ENCODE results near the gene CUX1. TPM values are rescaled to one million over a fixed set of nuclear protein-coding genes. Genes with fewer than 3 reads are reported as not detected.
A peak's percentile ranks its signal among the peaks of the same experiment; 100 is the strongest.

Gene CUX1
- polyA plus RNA-seq, 1 donor = 38.3 TPM

GRCh38 chr7:102234131-102234530 is 416.7 kb downstream of the CUX1 start:
- DNase-seq (ENCODE audit: low read depth) = no peak

GRCh38 chr7:102234801-102235550 is 417.6 kb downstream of the CUX1 start:
- no peak for DNase-seq (ENCODE audit: low read depth)

- DNase-seq (ENCODE audit: low read depth) = no peak
Observed at GRCh38 chr7:102236102-102236501, 418.7 kb downstream of the CUX1 start.

- no peak for DNase-seq (ENCODE audit: low read depth)
Observed at GRCh38 chr7:102236592-102237287, 419.3 kb downstream of the CUX1 start.

GRCh38 chr7:102239206-102239820 is 421.9 kb downstream of the CUX1 start:
- no peak for DNase-seq (ENCODE audit: low read depth)

- DNase-seq (ENCODE audit: low read depth) = no peak
Observed at GRCh38 chr7:102241431-102241830, 424.0 kb downstream of the CUX1 start.

GRCh38 chr7:102244601-102245000 is 427.2 kb downstream of the CUX1 start:
- no peak for DNase-seq (ENCODE audit: low read depth)

GRCh38 chr7:102248081-102248455 is 430.6 kb downstream of the CUX1 start:
- no peak for DNase-seq (ENCODE audit: low read depth)

- no peak for DNase-seq (ENCODE audit: low read depth)
Observed at GRCh38 chr7:102248456-102249395, 431.3 kb downstream of the CUX1 start.

GRCh38 chr7:102251531-102252365 is 434.3 kb downstream of the CUX1 start:
- DNase-seq (ENCODE audit: low read depth) = no peak

GRCh38 chr7:102252366-102252982 is 435.0 kb downstream of the CUX1 start:
- DNase-seq (ENCODE audit: low read depth) = no peak

GRCh38 chr7:102253066-102253972 is 435.9 kb downstream of the CUX1 start:
- no peak for DNase-seq (ENCODE audit: low read depth)

- DNase-seq (ENCODE audit: low read depth) = peak; percentile 13
Observed at GRCh38 chr7:102253973-102254370, 436.5 kb downstream of the CUX1 start.

- no peak for DNase-seq (ENCODE audit: low read depth)
Observed at GRCh38 chr7:102254521-102254920, 437.1 kb downstream of the CUX1 start.

GRCh38 chr7:102255501-102255900 is 438.1 kb downstream of the CUX1 start:
- DNase-seq (ENCODE audit: low read depth) = no peak

- no peak for DNase-seq (ENCODE audit: low read depth)
Observed at GRCh38 chr7:102255916-102256315, 438.5 kb downstream of the CUX1 start.

- no peak for DNase-seq (ENCODE audit: low read depth)
Observed at GRCh38 chr7:102258073-102258748, 440.8 kb downstream of the CUX1 start.

- no peak for DNase-seq (ENCODE audit: low read depth)
Observed at GRCh38 chr7:102258749-102259107, 441.3 kb downstream of the CUX1 start.

GRCh38 chr7:102260856-102261255 is 443.4 kb downstream of the CUX1 start:
- no peak for DNase-seq (ENCODE audit: low read depth)
